Adrenal gland (tissue), 5 donors: ENCODE results near the gene RICTOR.

Experiments used
- POLR2A ChIP-seq, 2 donors: fragments of 450-650 bp; IDR thresholded peaks; one replicate each; pipeline ENCODE4 v1.6.1; 2017; ENCODE audit warnings: antibody characterized with exemption in 2 of 2, mild to moderate bottlenecking in 2 of 2, moderate library complexity in 1 of 2
- TF ChIP-seq, protein P1 (sequence below), 6 experiments: fragments of 450-650 bp in 4 of 6; fragments of 200-600 bp in 2 of 6; sonication (generic) in 1 of 6; IDR thresholded peaks; 1 replicate in 5 of 6; 2 replicates in 1 of 6; pipeline versions ENCODE4 v1.5.1 to v1.8.0; 2016 to 2021; ENCODE audit warnings: antibody characterized with exemption in 6 of 6, mild to moderate bottlenecking in 2 of 6, moderate library complexity in 1 of 6
- donor health status: DM: no; HTN: no; CAD: no.

DNA sequence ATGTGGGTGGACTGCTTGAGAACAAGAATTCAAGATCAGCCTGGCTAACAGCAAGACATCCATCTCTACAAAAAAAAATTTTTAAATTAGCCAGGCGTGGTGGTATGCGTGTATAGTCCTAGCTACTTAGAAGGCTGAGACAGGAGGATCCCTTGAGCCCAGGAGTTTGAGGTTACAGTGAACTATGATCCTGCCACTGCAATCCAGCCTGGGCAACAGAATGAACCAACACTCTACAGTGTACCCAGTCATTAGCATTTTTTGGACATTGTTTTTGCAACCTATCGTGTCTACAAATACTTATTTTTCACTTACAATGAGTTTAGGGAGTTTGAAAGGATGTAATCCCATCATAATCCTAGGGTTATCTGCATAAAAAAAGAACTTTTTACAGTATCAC, 22.1 kb downstream of the RICTOR start:
- TF ChIP-seq, protein P1, sequence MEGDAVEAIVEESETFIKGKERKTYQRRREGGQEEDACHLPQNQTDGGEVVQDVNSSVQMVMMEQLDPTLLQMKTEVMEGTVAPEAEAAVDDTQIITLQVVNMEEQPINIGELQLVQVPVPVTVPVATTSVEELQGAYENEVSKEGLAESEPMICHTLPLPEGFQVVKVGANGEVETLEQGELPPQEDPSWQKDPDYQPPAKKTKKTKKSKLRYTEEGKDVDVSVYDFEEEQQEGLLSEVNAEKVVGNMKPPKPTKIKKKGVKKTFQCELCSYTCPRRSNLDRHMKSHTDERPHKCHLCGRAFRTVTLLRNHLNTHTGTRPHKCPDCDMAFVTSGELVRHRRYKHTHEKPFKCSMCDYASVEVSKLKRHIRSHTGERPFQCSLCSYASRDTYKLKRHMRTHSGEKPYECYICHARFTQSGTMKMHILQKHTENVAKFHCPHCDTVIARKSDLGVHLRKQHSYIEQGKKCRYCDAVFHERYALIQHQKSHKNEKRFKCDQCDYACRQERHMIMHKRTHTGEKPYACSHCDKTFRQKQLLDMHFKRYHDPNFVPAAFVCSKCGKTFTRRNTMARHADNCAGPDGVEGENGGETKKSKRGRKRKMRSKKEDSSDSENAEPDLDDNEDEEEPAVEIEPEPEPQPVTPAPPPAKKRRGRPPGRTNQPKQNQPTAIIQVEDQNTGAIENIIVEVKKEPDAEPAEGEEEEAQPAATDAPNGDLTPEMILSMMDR (IDR thresholded peaks at IDR 0.05) = no peak
- no peak for TF ChIP-seq POLR2A (IDR thresholded peaks at IDR 0.05)
